WERI-Rb-1 (cell line): ENCODE results near the gene INKA2.

Experiments used
- DNase-seq: peaks from one replicate; pipeline ENCODE4 v3.0.0-alpha.2; 2020
- H3K27ac ChIP-seq: fragments of 250-450 bp; sonication (Bioruptor Pico); 2 replicates; pipeline ENCODE4 v1.5.1; 2020; ENCODE audit warnings: mild to moderate bottlenecking, moderate library complexity
- H3K27me3 ChIP-seq: fragments of 250-450 bp; sonication (Bioruptor Pico); 2 replicates; pipeline ENCODE4 v1.5.1; 2021; ENCODE audit warnings: mild to moderate bottlenecking, low read depth, moderate library complexity; ENCODE audit not compliant: insufficient read depth, severe bottlenecking
- H3K36me3 ChIP-seq: fragments of 250-450 bp; sonication (Bioruptor Pico); 2 replicates; pipeline ENCODE4 v1.5.1; 2020; ENCODE audit warnings: mild to moderate bottlenecking, moderate library complexity
- H3K4me3 ChIP-seq: 2 replicates; pipeline ENCODE4 v1.5.1; 2011; ENCODE audit warnings: low read depth, mild to moderate bottlenecking, control low read depth, low read length
- H3K9me3 ChIP-seq: fragments of 250-450 bp; sonication (Bioruptor Pico); 2 replicates; pipeline ENCODE4 v1.5.1; 2021; ENCODE audit warnings: mild to moderate bottlenecking, moderate library complexity; ENCODE audit not compliant: severe bottlenecking
- TF ChIP-seq, protein P1 (sequence below): IDR thresholded peaks from 2 replicates; pipeline ENCODE4 v1.5.1; 2011; ENCODE audit warnings: low read depth, mild to moderate bottlenecking, control low read depth, inconsistent platforms, low read length

The INKA2 gene

DNA sequence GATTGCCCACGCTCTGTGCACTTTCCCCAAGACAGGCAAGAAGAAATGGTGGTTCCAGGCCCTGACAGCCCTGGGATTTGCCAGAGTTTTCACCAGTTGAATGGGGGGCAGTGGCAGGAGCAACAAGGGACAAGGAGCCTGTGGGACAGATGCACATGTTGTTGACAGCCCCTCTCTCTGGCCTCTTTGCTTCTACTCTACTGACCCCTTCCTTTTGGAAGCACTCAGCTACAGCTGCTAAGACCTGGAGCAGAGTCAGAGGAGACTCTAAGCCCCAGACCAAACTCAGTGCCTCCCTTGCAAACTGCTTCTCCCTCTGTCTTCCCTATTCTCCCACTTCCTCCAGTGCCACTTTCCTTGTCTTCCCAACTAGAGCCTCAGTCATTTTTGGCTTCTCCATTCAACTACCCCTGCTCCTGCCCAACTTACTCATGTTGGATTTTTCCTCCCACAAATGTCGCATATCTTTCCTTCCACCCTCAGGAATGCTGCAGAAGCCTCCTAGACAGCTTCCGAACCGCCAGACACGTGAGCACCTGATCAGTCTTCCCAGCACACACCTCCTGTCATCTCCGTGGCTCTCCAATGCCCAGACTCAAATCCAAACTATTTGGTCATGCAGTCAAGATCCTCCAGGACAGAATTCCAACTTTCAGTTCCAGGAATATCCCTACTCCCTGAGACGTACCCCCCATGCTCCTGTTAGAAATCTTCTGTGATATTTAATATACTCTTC, 9.1 kb downstream of the INKA2 start:
- peaks cover 22% of the 10 kb centered on the region for H3K36me3 ChIP-seq
- DNase-seq: no peak
- no peaks in the 10 kb centered on the region for H3K9me3 ChIP-seq
- no peak overlapping the region for H3K4me3 ChIP-seq
- no peaks in the 10 kb centered on the region for H3K27me3 ChIP-seq
- TF ChIP-seq, protein P1, sequence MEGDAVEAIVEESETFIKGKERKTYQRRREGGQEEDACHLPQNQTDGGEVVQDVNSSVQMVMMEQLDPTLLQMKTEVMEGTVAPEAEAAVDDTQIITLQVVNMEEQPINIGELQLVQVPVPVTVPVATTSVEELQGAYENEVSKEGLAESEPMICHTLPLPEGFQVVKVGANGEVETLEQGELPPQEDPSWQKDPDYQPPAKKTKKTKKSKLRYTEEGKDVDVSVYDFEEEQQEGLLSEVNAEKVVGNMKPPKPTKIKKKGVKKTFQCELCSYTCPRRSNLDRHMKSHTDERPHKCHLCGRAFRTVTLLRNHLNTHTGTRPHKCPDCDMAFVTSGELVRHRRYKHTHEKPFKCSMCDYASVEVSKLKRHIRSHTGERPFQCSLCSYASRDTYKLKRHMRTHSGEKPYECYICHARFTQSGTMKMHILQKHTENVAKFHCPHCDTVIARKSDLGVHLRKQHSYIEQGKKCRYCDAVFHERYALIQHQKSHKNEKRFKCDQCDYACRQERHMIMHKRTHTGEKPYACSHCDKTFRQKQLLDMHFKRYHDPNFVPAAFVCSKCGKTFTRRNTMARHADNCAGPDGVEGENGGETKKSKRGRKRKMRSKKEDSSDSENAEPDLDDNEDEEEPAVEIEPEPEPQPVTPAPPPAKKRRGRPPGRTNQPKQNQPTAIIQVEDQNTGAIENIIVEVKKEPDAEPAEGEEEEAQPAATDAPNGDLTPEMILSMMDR: no peak
- peak overlapping the region; percentile 19; the same call in 1 of the 2 replicates for H3K27ac ChIP-seq

DNA sequence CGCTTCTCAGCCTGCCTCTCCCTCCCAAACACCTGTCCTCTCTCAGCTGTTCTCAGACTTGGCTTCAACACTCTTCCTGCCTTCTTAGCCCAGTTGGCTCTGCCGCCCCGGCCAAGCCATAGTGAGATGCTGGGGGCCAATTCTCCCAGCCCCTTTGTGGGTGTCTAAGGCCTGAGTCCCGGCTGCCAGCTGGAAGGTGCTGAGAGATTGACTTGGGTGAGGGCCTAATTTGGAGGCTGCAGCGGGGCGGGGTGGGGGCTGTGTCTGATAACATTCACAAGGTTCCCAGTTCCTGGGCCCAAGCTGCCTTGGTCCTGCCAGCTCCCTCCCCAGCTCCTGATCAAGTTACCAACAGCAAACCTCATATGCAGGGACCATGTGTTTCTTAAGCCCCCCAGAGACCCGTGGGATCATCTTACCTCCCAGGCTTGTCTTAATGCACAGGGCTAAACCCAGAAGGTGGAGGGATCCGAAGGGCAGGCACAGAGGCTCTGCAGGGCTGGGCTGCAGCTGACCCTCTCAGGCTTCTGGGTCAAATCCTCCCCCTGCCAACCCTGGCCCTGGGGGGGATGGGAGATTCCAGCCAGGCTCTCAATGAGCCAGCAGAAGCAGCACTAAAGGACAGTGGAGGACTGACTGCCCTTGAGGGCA, 9.8 kb downstream of the INKA2 start:
- Histone ChIP-seq H3K36me3 (peaks cover 15% of the 10 kb centered on the region), H3K27ac (peak overlapping the region; percentile 42; the same call in 1 of the 2 replicates), H3K27me3 (no peaks in the 10 kb centered on the region), H3K4me3 (no peak overlapping the region), H3K9me3 (no peaks in the 10 kb centered on the region)
- peak; percentile 59 for DNase-seq
- TF ChIP-seq, protein P1: no peak

DNA sequence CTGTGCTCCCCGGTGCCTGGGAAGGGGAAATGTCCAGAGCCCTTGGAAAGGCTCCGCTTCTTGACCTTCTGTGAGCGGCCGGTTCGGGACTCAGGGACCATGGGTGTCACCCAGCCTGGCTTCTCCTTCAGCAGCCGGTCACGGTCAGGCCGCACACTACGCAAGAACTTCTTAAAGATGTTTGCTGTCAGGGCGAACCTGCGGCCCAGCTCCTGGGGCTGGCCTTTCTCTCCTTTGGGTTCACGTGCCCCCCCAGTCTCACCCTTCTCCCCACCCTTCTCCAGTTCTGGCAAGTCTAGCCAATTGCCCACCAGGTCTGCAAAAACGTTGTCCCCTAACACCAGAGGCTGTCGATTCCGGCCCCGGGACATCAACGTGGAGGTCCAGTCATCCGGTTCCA, 12.1 kb downstream of the INKA2 start:
- no peak for DNase-seq
- no peak overlapping the region; the same call in 1 of the 2 replicates for H3K27ac ChIP-seq
- peaks cover 14% of the 10 kb centered on the region for H3K36me3 ChIP-seq
- TF ChIP-seq, protein P1: no peak
- no peak overlapping the region for H3K4me3 ChIP-seq
- H3K9me3 ChIP-seq: no peaks in the 10 kb centered on the region
- H3K27me3 ChIP-seq: no peaks in the 10 kb centered on the region

DNA sequence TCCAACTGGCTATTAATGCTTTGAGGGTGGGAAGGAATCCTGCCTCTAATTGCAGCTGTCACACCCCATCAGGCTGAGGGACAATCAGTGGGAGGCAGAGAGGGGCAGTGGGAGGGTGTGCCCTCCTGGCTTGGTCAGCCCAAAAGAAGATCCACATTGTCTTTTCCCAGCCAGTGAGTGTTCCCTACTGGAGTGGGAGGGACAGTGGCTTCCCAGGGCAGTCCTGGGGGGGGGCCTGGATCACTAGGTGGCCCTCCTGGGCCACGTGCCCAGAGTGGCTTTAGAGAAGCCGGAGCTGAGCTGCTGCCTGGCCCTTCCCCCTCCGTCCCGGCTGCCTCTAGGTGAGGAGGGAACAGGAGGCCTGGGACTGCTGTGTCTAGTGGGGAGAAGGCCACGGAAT, 14.0 kb downstream of the INKA2 start:
- H3K27ac ChIP-seq: peak overlapping the region; percentile 63
- no peaks in the 10 kb centered on the region for H3K9me3 ChIP-seq
- no peaks in the 10 kb centered on the region for H3K27me3 ChIP-seq
- H3K4me3 ChIP-seq: no peak overlapping the region
- H3K36me3 ChIP-seq: peaks cover 10% of the 10 kb centered on the region
- DNase-seq: peak; percentile 89
- TF ChIP-seq, protein P1: peak; percentile 11; the same call in 1 of the 2 replicates

DNA sequence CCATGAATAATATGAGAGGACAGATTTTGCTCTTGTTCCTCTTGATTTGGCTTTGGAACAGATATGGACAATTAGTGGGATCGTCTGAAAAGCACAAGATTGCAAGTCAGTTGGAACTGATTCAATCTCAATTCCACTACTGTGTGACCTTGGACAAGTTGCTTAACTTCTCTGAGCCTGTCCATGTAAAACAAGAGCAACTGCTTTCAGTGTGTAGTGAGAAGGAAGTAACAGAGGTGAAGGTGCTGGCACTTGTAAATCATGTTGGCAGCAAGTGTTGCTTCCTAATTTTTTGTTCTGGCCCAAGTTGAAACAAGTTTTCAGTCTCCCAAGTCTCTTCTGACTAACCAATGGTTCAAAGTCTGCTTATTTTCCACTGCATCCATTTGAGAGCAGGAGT, 15.3 kb downstream of the INKA2 start:
- TF ChIP-seq, protein P1: no peak
- DNase-seq: no peak
- Histone ChIP-seq H3K36me3 (peaks cover 10% of the 10 kb centered on the region), H3K9me3 (no peaks in the 10 kb centered on the region), H3K27me3 (no peaks in the 10 kb centered on the region), H3K4me3 (no peak overlapping the region), H3K27ac (no peak overlapping the region)
